SKM-1 (cell line): Measurements from ENCODE around the gene HM13.
"Not testable (repeated sequence)": the region's sequence is repeated elsewhere in the genome, so short reads cannot be mapped to it uniquely, and the experiment has no call there.

ENCODE experiments used
- DNase-seq: peaks from one replicate; lab custom pipeline; 2025; ENCODE audit not compliant: unreplicated experiment; lab: John Stamatoyannopoulos, UW

HM13 gene

GRCh38 chr20:31580706-31581105 is 66.5 kb downstream of the HM13 start:
- no peak for DNase-seq

- no peak for DNase-seq
Observed at GRCh38 chr20:31581391-31581790, 67.1 kb downstream of the HM13 start.

DNA sequence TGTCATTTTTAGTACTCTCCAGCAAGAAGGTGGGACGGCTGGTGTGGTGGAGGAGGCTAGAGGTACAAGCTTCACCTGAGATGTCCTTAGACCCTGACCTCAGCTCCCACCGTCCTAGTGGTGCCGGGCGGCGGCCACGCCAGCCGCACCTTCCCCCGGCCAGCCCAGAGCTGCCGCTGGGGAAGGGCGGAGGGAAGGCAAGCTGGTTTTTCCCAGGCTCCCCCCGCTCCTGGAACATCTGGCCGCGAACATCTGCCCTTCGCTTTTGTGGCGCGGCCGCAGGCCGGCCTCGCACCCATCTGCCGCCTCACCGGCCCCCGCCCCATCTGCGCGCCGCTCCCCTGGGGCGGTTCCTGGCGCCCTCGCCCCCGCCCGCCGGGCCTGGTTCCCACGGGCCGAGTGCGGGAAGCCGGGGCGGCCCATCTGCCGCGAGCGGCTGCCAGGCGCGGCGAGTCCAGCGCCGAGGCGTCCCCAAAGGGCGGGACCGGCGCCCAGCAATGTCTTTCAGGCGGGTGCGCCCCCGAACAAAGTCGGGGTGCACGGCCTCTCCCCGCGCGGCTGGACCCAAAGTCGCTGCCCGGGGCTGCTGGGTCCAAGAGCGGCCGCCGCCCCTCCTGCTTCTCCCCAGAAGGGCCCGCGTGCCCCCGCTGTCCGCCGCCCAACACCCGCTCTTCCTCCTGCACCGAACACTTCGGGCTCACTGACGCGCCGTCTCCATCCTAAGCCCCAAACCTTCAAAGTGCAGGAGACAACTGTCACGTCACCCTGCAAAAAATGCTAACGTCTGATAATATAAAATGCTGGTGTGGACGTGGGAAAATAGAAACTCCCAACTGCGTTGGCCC is 73.5 kb downstream of the HM13 start:
- DNase-seq = no peak

GRCh38 chr20:31590717-31591225 is 76.5 kb downstream of the HM13 start:
- DNase-seq = no peak

- DNase-seq = no peak
Observed at GRCh38 chr20:31593221-31594001, 79.2 kb downstream of the HM13 start.

DNA sequence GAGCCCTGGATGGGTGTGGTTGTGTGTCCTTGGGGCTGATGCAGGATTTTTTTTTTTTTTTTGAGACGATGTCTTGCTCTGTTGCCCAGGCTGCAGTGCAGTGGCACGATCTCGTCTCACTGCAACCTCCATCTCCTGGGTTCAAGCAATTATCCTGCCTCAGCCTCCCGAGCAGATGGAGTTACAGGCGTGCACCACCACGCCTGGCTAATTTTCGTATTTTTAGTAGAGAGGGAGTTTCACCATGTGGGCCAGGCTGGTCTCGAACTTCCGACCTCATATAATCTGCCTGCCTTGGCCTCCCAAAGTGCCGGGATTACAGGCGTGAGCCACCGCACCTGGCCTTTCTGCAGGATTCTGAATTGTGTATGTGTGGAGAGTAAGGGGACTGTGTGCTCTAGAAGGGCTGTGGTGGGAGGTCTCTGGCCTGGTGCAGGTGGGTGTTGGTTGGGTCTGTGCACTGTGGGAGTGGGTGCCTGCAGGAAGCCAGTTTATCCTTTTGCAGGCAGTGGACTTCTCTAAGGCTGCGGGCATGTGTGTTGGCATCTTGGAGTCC is 79.8 kb downstream of the HM13 start:
- DNase-seq = no peak

GRCh38 chr20:31594558-31595379 is 80.5 kb downstream of the HM13 start:
- DNase-seq = no peak

DNA sequence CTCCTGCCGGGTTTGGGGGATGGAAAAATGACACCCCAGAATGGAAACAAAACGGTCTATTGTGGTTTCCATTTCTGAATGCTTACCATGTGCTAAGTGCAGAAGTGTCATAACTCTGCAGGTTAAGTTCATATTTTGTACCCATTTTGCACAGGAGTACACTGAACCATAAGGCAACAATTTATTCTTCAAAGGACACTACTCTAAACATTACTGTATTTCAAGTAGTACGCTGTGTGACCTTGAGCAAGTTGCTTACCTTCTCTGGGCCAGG is 81.1 kb downstream of the HM13 start:
- no peak for DNase-seq

DNA sequence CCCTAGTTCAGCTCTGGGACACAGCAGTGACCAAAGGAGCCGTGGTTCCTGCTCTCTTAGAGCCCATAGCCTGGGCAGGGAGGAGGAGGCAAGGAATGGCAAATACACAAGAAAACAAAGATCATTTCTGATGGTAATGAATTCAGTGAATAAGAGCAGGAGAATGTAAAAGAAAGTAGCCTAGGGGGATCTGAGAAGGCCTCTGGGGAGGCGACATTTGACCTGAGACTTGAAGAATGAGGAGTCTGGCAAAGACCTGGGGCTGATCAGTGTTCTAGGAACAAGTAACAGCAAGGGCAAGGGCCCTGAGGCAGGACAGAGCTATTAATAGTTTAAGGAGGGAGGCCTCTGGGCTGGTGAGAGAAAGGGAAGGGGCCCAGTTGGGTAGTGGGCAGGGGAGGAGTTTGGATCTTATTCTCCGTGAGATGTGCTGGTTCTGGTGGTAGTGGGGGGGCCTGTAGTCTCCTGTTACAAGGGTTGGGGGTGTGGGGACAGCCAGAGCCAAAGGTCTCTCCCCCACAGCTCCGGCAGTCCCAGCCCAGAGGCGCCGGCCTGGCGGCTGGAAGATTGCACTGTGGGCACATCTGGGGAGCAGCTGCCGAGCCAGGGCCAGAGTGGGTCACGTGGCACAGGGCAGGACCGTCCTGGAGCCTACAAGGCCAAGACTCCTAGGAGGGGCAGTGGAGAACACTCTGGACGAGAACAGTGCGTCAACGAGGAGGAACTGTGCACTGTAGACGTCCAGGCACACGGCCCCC is 81.6 kb downstream of the HM13 start:
- DNase-seq = no peak

GRCh38 chr20:31596412-31596715 is 82.1 kb downstream of the HM13 start:
- DNase-seq = not testable (repeated sequence)

GRCh38 chr20:31596831-31597480 is 82.7 kb downstream of the HM13 start:
- no peak for DNase-seq

- DNase-seq = no peak
Observed at GRCh38 chr20:31597481-31597855, 83.2 kb downstream of the HM13 start.

DNA sequence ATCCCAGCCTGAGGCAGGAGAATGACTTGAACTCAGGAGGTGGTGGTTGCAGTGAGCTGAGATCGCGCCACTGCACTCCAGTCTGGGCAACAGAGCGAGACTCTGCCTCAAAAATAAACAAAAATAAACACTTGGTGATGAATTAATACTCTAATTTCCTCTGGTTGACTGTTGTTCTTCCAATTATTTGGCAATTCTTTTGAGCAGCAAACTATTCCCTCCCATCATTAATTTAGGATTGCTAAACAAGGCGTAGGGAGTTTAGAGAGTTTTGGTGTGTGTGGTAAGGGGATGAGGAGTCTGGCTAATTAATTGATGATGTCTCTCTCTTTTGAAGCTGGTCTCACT is 88.2 kb downstream of the HM13 start:
- no peak for DNase-seq

- peak; percentile 63 for DNase-seq
Observed at GRCh38 chr20:31602779-31603441, 88.7 kb downstream of the HM13 start.

DNA sequence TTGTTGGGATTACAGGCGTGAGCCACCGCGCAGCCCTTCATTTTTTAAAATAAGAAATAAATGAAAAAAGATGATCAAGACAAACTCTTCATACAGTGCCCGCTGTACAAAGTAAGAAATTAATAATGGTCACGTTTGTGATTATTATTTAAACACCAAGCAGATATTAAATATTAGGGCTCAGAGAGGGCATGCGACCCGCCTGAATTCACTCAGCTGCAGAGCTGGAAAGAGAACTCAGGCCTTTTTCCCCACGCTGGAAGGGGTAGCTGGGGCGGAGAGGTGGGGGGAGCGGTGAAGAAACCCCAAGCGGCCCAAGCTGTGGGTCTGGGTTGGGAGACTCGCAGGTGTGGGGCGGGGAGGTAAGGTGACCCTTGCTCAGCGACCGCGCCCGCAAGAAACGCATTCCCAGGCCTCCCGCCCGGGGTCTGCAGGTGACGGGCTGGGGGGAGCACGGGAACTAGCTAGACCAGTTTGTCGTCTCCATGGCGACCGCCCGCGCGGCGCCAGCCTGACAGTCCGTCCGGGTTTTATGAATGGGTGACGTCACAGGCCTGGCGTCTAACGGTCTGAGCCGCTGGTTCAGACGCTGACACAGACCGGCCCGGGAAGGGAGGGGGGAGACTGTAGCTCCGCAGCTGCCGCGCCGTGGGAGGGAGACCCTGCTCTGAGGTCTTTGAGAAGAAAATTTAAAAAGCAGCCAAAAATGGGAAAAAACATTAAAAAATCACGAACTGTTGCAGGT is 89.8 kb downstream of the HM13 start:
- DNase-seq = peak; percentile 83

DNA sequence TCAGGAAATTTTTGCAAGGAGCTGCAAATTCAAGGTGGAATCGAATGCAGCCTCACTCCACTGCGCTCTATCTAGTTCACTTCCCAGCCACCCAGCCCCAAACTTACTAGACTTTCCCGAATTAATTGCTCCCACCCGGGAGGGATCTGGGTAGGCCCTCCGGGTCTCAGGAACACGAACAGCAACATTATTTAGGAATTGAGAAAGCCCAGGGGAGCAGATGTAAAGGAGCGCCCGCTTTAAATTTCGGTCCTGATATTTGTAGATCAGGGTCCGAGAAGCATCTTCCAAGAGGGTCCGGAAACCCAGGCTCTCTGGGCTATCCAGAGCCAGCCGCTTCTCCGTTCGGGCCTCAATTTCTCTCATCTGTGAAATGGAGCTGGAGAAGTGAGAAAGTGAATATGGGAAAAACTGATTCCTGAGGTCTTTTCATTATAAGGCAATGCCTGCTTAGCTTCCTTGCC is 90.4 kb downstream of the HM13 start:
- DNase-seq = no peak

- DNase-seq = peak; percentile 96
Observed at GRCh38 chr20:31605031-31605901, 91.0 kb downstream of the HM13 start, which contains the start of gene ID1. TSS of gene ID1 (plus strand) at chr20:31605289. CDS start at chr20:31605388, 99 bp downstream.
